ENCODE results near the gene F10.

DNA sequence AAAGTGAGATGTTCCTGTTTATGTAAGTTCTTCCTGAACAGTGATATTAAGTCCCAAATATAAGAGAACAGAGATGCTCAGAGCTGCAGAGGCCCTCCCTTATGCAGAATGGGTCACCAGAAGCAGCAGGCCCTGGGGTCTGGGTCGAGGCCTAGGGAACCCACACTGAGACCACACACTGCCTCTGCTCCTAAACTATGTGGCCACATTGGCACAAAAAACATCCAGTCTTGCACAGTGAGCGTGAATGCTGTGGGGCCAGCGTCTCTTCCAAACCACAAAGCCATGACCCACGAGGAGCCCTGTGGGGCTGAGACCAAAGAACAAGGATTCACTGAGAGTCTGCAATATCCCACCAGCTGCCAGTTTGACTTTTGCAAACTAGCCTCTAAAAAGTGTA is 59.4 kb downstream of the F10 start:
- TF ChIP-seq SMC3 (IDR thresholded peaks at IDR 0.05; ENCODE audit: low read depth, low read length) (no peak), FOXJ3 (CRISPR knock-in tag; IDR thresholded peaks at IDR 0.05) (no peak), TAF1 (IDR thresholded peaks at IDR 0.05; ENCODE audit: borderline replicate concordance, low read depth, low read length) (no peak), NRF1 (IDR thresholded peaks at IDR 0.05; ENCODE audit: low read depth, low read length) (no peak), YY1 (IDR thresholded peaks at IDR 0.05; ENCODE audit: low read depth) (no peak), NFIC (IDR thresholded peaks at IDR 0.05; ENCODE audit: borderline replicate concordance) (no peak), EZH2phosphoT487 (IDR thresholded peaks at IDR 0.05; ENCODE audit: borderline replicate concordance, low read depth) (no peak)
- TF ChIP-seq, protein P1, sequence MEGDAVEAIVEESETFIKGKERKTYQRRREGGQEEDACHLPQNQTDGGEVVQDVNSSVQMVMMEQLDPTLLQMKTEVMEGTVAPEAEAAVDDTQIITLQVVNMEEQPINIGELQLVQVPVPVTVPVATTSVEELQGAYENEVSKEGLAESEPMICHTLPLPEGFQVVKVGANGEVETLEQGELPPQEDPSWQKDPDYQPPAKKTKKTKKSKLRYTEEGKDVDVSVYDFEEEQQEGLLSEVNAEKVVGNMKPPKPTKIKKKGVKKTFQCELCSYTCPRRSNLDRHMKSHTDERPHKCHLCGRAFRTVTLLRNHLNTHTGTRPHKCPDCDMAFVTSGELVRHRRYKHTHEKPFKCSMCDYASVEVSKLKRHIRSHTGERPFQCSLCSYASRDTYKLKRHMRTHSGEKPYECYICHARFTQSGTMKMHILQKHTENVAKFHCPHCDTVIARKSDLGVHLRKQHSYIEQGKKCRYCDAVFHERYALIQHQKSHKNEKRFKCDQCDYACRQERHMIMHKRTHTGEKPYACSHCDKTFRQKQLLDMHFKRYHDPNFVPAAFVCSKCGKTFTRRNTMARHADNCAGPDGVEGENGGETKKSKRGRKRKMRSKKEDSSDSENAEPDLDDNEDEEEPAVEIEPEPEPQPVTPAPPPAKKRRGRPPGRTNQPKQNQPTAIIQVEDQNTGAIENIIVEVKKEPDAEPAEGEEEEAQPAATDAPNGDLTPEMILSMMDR (IDR thresholded peaks at IDR 0.05) = no peak
- TF ChIP-seq, protein P2, sequence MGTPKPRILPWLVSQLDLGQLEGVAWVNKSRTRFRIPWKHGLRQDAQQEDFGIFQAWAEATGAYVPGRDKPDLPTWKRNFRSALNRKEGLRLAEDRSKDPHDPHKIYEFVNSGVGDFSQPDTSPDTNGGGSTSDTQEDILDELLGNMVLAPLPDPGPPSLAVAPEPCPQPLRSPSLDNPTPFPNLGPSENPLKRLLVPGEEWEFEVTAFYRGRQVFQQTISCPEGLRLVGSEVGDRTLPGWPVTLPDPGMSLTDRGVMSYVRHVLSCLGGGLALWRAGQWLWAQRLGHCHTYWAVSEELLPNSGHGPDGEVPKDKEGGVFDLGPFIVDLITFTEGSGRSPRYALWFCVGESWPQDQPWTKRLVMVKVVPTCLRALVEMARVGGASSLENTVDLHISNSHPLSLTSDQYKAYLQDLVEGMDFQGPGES (IDR thresholded peaks at IDR 0.05; ENCODE audit: low read depth, low read length) = no peak
- TF ChIP-seq, protein P3, sequence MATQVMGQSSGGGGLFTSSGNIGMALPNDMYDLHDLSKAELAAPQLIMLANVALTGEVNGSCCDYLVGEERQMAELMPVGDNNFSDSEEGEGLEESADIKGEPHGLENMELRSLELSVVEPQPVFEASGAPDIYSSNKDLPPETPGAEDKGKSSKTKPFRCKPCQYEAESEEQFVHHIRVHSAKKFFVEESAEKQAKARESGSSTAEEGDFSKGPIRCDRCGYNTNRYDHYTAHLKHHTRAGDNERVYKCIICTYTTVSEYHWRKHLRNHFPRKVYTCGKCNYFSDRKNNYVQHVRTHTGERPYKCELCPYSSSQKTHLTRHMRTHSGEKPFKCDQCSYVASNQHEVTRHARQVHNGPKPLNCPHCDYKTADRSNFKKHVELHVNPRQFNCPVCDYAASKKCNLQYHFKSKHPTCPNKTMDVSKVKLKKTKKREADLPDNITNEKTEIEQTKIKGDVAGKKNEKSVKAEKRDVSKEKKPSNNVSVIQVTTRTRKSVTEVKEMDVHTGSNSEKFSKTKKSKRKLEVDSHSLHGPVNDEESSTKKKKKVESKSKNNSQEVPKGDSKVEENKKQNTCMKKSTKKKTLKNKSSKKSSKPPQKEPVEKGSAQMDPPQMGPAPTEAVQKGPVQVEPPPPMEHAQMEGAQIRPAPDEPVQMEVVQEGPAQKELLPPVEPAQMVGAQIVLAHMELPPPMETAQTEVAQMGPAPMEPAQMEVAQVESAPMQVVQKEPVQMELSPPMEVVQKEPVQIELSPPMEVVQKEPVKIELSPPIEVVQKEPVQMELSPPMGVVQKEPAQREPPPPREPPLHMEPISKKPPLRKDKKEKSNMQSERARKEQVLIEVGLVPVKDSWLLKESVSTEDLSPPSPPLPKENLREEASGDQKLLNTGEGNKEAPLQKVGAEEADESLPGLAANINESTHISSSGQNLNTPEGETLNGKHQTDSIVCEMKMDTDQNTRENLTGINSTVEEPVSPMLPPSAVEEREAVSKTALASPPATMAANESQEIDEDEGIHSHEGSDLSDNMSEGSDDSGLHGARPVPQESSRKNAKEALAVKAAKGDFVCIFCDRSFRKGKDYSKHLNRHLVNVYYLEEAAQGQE (IDR thresholded peaks at IDR 0.05; ENCODE audit: low read depth, low read length) = no peak
- TF ChIP-seq, protein P4, sequence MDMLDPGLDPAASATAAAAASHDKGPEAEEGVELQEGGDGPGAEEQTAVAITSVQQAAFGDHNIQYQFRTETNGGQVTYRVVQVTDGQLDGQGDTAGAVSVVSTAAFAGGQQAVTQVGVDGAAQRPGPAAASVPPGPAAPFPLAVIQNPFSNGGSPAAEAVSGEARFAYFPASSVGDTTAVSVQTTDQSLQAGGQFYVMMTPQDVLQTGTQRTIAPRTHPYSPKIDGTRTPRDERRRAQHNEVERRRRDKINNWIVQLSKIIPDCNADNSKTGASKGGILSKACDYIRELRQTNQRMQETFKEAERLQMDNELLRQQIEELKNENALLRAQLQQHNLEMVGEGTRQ (IDR thresholded peaks at IDR 0.05; ENCODE audit: borderline replicate concordance, low read depth, low read length) = no peak
